Activated B cell treated with CpG ODN at 0.5 μM for 24 hours (primary cell): ENCODE results near the gene ABCC6. TPM values are rescaled to one million over a fixed set of nuclear protein-coding genes. Genes with fewer than 3 reads are reported as not detected.

Experiments used
- ATAC-seq: fragments of 200-7000 bp; cut with Tn5 transposase; one replicate; pipeline ENCODE4 v1.10.0; 2021; ENCODE audit warnings: low read depth, mild to moderate bottlenecking, moderate library complexity
- CTCF ChIA-PET: fragments of 350-600 bp; sonication (Branson Sonifier 250); formaldehyde crosslinking; loops from one replicate; lab custom pipeline; 2021; ENCODE audit warnings: antibody characterized with exemption; lab: Charles Lee
- POLR2A ChIA-PET: fragments of 350-600 bp; sonication (Branson Sonifier 250); formaldehyde crosslinking; loops from one replicate; lab custom pipeline; 2021; ENCODE audit warnings: antibody characterized with exemption; lab: Charles Lee
- DNase-seq: peaks from one replicate; pipeline ENCODE4 v3.0.0; 2022
- H3K27ac Mint-ChIP-seq: one replicate; pipeline ENCODE4 v1.8.0; 2020; ENCODE audit warnings: mixed read lengths
- H3K27me3 Mint-ChIP-seq: one replicate; pipeline ENCODE4 v1.8.0; 2021; ENCODE audit warnings: mixed read lengths
- H3K36me3 Mint-ChIP-seq: one replicate; pipeline ENCODE4 v1.8.0; 2021; ENCODE audit warnings: low read depth, mixed read lengths
- H3K4me1 Mint-ChIP-seq: one replicate; pipeline ENCODE4 v1.8.0; 2021; ENCODE audit warnings: mixed read lengths
- H3K4me3 Mint-ChIP-seq: one replicate; pipeline ENCODE4 v1.8.0; 2020; ENCODE audit warnings: mild to moderate bottlenecking, mixed read lengths
- H3K9me3 Mint-ChIP-seq: one replicate; pipeline ENCODE4 v1.8.0; 2020; ENCODE audit warnings: mixed read lengths
- intact Hi-C: fragments of 100-400 bp; cut with micrococcal nuclease; formaldehyde crosslinking; loops from one replicate; pipeline ENCODE4 v1.15.1; 2024
- total RNA-seq: library from RNA; stranded (reverse); gene quantifications from 2 replicates; pipeline ENCODE4 v1.2.3, GENCODE V29; 2022
- TF ChIP-seq, protein P1 (sequence below): fragments of 200-600 bp; IDR thresholded peaks from one replicate; pipeline ENCODE4 v1.8.0; 2022; ENCODE audit warnings: antibody characterized with exemption, mild to moderate bottlenecking

Gene ABCC6
- total RNA-seq, 1 donor from 2014 or later = not detected

DNA sequence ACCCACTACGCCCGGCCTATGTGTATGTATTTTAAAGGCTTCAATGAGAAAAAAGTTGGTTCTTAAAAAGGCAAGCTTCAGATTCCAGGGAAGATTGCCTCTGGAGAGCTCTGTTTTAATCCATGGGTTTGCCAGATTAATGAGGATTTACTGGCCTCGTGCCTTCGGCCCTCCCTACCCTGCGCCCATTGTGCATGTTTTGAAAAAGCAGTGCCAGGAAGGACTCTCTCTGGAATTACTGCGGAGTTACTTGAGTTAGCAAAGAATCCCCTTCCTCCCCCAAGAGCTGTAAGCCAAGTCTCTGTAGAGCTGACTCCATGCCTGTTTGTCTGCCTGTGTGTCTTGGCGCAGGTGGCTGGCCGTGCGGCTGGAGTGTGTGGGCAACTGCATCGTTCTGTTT is 98.9 kb downstream of the ABCC6 start:
- Mint-ChIP-seq H3K27ac (no peak overlapping the region), H3K4me1 (peaks cover 4% of the 10 kb centered on the region), H3K27me3 (no peaks in the 10 kb centered on the region), H3K36me3 (peaks cover 80% of the 10 kb centered on the region), H3K4me3 (no peak overlapping the region), H3K9me3 (peaks cover 4% of the 10 kb centered on the region)
- POLR2A ChIA-PET = no interaction called here
- TF ChIP-seq, protein P1, sequence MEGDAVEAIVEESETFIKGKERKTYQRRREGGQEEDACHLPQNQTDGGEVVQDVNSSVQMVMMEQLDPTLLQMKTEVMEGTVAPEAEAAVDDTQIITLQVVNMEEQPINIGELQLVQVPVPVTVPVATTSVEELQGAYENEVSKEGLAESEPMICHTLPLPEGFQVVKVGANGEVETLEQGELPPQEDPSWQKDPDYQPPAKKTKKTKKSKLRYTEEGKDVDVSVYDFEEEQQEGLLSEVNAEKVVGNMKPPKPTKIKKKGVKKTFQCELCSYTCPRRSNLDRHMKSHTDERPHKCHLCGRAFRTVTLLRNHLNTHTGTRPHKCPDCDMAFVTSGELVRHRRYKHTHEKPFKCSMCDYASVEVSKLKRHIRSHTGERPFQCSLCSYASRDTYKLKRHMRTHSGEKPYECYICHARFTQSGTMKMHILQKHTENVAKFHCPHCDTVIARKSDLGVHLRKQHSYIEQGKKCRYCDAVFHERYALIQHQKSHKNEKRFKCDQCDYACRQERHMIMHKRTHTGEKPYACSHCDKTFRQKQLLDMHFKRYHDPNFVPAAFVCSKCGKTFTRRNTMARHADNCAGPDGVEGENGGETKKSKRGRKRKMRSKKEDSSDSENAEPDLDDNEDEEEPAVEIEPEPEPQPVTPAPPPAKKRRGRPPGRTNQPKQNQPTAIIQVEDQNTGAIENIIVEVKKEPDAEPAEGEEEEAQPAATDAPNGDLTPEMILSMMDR = no peak
- CTCF ChIA-PET = interaction anchor here (0.7 kb wide), 1 partner anchor 247 kb away, joined by 3 read pairs; no protein-coding TSS in a partner anchor
- ATAC-seq (no peak), DNase-seq (no peak)
- intact Hi-C loops = loop anchor here (10.0 kb wide), 2 partner anchors 60 to 90 kb away; no protein-coding TSS in a partner anchor

DNA sequence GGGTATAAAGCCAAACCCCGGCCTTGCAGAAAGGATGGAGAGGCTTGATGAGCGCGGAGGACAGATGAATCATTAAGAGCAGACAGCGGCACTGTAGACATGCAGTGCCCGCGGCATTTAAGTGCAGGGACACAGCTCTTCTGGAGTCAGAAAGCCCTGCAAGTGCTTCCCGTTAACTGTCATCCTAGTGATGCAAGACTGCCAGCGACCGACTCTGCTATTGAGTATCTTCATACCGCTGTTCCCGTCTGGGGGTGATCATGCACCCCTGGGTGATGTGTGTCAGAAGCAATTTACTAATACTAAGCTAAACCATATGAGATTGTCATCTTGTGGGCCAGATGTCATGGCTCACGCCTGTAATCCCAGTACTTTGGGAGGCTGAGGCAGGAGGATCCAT is 101.0 kb downstream of the ABCC6 start:
- Mint-ChIP-seq H3K9me3 (peaks cover 12% of the 10 kb centered on the region), H3K27ac (no peak overlapping the region), H3K27me3 (no peaks in the 10 kb centered on the region), H3K4me1 (no peaks in the 10 kb centered on the region), H3K4me3 (no peak overlapping the region), H3K36me3 (peaks cover 91% of the 10 kb centered on the region)
- TF ChIP-seq, protein P1 = no peak
- ATAC-seq (no peak), DNase-seq (no peak)
- POLR2A ChIA-PET = no interaction called here
- intact Hi-C loops = loop anchor here (10.0 kb wide), 2 partner anchors 63 to 87 kb away; no protein-coding TSS in a partner anchor
- CTCF ChIA-PET = no interaction called here

DNA sequence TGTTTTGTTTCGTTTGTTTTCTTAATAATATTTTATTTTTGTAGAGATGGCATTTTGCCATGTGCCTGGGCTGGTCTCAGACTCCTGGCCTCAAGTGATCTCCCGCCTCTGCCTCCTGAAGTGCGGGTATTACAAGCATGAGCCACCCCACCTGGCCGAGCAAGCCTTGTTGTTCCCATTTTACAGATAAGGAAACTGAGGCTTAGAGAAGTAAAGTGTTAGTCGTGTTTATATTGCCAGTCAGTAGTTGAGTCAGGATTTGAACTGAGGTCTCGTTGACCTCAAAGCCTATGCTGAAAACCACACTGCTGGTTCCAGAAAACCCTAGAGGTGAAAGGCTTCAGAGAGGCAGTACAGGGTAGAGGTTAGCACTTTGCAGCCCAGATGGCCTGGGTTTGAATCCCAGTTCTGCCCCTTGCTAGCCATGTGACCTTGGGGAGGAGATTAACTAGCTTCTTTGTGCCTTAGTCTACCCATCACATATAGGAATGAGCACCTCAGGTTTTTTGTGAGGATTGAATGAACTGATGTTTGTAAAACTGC is 102.0 kb downstream of the ABCC6 start:
- intact Hi-C loops = loop anchor here (10.0 kb wide), 2 partner anchors 64 to 86 kb away; no protein-coding TSS in a partner anchor
- POLR2A ChIA-PET = no interaction called here
- no peak for DNase-seq
- H3K4me1 Mint-ChIP-seq = no peaks in the 10 kb centered on the region
- H3K27ac Mint-ChIP-seq = no peak overlapping the region
- TF ChIP-seq, protein P1 = no peak
- CTCF ChIA-PET = no interaction called here
- ATAC-seq = no peak
- H3K9me3 Mint-ChIP-seq = peaks cover 12% of the 10 kb centered on the region
- H3K36me3 Mint-ChIP-seq = peaks cover 91% of the 10 kb centered on the region
- no peaks in the 10 kb centered on the region for H3K27me3 Mint-ChIP-seq
- H3K4me3 Mint-ChIP-seq = no peak overlapping the region

DNA sequence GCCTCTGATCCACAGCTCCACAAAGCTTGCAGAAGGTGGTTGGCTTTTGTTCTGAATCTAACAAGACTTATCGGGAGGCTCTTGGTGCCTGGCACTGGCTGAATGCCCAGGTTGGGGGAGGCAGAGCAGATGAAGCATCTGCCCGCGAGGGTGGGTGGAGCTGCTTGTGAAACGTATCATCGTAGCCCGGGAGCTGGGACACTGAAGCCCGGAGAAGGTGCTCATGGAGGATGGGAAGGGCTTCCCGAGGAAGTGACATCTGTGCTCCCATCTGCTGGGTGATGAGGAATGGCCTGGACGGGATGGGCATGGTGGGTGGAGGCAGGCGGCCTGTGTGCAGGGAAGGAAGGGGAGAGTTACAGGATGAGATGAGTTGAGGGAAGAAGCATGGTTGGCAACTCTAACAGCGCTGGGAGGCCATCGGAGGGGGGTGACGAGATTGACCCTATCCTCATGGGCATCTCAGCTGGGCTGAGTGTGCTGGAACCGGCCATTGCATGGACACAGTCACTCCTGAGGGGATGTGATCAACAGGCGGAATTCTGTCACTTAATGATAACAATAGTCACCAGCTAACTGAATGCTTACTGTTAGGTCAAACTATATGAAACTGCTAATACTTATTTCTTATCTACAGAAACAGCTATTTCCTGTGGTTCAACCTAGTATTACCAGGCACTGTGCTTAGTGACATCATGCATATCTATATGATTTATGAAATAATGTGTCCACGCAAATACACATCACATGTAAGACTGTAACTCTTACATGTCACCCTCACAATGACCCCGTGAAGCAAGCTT is 102.7 kb downstream of the ABCC6 start:
- Mint-ChIP-seq H3K27me3 (no peaks in the 10 kb centered on the region), H3K27ac (peak overlapping the region; percentile 8), H3K4me3 (no peak overlapping the region), H3K36me3 (peaks cover 89% of the 10 kb centered on the region), H3K4me1 (no peaks in the 10 kb centered on the region), H3K9me3 (peaks cover 14% of the 10 kb centered on the region)
- DNase-seq (no peak), ATAC-seq (no peak)
- intact Hi-C loops = loop anchor here (10.0 kb wide), 2 partner anchors 64 to 86 kb away; no protein-coding TSS in a partner anchor
- TF ChIP-seq, protein P1 = no peak
- ChIA-PET CTCF (no interaction called here), POLR2A (no interaction called here)

DNA sequence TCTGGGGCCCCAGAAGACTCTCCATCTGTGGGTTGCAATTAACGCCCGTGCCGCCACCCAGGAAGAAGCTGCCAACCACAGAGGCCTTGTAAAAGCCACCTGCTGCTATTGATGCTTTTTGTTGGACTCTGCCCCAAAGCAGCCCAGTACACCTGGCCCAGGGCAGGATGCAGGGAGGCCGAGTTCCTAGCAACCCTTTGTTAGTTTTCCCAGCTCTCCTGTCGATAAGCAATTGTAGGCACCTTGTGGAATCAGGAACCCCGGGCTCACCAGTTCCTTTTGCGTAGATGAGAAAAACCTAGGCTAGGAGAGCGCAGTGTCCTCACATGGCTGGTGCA is 103.3 kb downstream of the ABCC6 start:
- H3K27me3 Mint-ChIP-seq = no peaks in the 10 kb centered on the region
- ATAC-seq (no peak), DNase-seq (no peak)
- H3K4me1 Mint-ChIP-seq = no peaks in the 10 kb centered on the region
- H3K27ac Mint-ChIP-seq = peak overlapping the region; percentile 8
- intact Hi-C loops = loop anchor here (10.0 kb wide), 2 partner anchors 65 to 85 kb away; no protein-coding TSS in a partner anchor
- H3K4me3 Mint-ChIP-seq = no peak overlapping the region
- CTCF ChIA-PET = no interaction called here
- TF ChIP-seq, protein P1 = no peak
- POLR2A ChIA-PET = no interaction called here
- peaks cover 14% of the 10 kb centered on the region for H3K9me3 Mint-ChIP-seq
- peaks cover 91% of the 10 kb centered on the region for H3K36me3 Mint-ChIP-seq
